TTC549 (cell line): ENCODE data around the gene LEPROT.
"Not testable (repeated sequence)": the region's sequence is repeated elsewhere in the genome, so short reads cannot be mapped to it uniquely, and the experiment has no call there.

Source experiments
- FAIRE-seq: peaks from 2 replicates; lab custom pipeline; 2012; peaks lifted over from hg19 to GRCh38; lab: Jason Lieb, UNC

LEPROT gene, protein sequence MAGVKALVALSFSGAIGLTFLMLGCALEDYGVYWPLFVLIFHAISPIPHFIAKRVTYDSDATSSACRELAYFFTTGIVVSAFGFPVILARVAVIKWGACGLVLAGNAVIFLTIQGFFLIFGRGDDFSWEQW

DNA sequence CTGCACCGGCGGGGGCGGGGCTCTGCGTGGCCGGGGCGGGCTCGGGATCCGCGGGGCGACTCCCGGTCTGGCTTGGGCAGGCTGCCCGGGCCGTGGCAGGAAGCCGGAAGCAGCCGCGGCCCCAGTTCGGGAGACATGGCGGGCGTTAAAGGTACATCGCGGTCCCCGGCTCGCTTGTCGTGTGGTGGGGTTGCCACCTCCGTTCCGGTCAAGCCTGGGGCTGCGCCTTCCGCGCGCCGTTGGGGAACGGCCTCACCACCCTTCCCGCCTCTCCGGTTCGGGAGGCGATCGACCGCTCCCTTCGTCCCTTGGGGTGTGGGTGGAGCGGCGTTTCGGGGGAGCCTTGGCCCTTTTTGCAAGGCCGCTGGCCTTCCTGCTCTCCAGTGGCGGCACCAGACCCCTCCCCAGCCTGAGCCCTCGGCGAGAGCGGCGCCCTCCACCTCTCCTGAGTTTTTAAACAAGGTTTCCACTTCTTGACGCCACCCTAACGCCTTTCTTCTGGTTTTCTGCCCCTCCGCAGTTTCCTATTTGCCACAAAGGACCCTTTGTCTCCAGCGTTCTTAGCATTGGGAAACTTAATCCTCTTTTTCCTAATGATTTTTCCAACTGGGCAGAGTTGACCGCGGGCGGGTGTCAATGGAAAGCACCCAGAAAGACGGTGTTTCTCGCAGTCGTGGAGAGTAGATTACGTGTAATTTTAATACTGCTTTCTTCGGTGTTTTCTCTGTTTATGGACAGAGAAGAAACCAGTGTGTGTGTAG is at the start of gene LEPROT, which contains the start of gene LEPR:
LEPROT (plus strand) TSS at position 79 of the 761 bp plus-strand sequence; CDS start at position 136, 57 bp downstream.
LEPR (plus strand) TSS at position 79 of the 761 bp plus-strand sequence. CDS start 144,898 bp downstream, outside the sequence.
- no peak for FAIRE-seq

DNA sequence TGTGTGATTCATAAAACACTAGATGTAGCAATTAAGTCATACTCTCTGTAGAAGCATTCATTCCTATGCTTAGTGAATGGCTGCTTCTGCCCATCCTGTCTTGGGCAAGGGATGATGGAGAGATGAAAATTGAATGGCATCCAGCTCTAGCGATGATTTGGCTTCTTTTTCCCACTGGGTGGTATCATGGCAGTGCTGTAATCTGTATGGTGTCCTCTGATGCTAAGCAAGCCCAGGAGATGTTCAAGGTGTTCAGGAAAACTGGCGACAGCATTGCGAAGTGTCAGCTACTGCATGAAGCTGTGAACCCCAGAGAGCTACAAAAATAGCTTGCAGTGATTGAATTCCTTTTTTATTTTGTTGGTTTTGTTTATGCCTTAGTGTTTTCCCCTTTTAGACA is 48.9 kb upstream of the LEPROT start:
- no peak for FAIRE-seq

DNA sequence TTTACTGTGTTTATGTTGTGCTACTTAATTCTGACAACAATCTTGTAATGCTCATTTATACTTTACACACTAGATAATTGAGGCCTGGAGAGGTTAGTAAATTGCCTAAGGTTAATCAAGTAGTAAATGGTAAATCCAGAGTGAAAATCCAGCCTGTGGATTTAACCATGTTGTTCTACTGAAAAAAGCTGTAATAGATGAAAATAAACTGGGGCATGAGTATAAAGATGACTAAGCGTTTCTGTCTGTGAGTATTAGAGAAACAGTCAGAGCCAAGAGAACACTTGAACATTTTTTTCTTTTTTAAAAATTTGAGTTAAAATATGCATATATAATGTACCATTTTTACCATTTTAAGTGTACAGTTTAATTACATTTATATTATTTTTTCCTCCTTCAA is 47.9 kb upstream of the LEPROT start:
- FAIRE-seq, result no peak

DNA sequence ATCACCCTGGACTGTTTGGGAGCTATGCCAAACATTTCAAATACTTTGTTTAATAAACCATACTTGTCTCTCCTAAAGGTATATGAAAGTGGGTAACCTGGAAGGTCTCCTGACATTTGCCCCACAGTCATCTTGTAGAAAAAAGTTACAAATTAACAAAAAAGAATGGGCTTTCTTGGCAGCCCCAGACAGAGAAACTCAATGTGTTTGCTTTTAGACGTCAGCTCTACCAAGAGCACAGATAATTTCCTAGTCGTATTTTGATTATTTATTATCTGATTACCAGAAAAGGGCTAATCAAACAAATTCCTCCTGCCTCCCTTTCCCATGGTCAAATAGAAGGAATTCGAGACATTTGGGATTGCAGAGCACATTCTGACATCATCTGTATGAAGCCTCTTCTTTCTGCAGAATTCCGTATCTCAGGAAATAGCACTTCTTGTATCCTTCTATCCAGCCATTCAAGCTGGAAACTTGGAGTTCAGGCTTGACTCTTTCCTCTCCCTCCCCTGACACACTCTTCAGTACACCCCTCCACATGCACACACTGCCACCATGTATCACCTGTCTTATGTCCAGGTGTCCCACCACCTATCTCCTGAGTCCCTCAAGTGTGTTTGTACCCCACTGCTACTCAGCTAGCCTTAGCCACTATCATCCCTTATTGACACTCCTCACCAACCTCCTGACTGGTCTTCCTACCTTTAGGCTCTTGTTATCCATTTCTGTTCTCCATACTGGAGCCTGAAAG is 42.8 kb upstream of the LEPROT start:
- no peak for FAIRE-seq

DNA sequence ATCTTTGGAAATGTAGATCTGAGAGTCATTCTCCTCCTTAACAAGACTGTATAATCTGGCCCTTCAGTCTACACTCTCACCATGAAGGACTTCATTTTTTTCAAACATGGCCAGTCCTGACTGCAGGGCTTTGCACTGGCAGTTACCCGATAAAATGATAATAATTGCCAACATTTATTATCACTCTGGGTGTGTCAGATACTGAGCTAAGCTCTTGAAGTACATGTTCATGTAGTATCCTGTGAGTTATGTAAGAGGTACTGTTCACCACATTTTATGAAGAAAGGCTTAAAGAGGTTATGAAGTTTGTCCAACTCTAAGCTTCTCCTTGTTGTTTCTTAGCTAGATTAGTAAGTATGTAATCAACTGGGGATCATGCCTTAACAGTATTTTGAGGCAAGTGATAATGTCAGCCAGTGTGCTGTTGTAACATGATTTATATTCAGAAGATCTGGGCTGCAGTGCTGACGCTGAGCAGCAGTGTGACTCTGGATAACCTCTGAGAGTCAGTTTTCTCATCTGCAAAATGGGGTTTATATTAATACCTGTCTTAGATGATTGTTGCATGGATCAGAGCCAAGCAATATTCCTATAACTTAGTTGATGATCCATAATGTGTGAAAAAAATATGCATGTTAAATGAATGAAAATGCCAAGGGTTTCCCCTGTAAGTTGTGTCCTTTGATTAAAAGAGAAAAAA is 42.1 kb upstream of the LEPROT start:
- FAIRE-seq, result no peak

DNA sequence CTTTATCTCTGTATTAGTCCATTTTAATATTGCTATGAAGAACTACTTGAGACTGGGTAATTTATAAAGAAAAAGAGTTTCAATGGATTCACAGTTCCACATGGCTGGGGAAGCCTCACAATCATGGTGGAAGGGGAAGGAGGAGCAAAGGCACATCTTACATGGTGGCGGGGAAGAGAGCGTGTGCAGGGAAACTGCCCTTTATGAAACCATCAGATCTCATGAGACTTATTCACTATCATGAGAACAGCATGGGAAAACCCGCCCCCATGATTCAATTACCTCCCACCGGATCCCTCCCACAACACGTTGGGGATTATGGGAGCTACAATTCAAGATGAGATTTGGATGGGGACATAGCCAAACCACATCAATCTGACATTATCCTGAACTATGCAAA is 36.0 kb upstream of the LEPROT start:
- FAIRE-seq, result not testable (repeated sequence)

DNA sequence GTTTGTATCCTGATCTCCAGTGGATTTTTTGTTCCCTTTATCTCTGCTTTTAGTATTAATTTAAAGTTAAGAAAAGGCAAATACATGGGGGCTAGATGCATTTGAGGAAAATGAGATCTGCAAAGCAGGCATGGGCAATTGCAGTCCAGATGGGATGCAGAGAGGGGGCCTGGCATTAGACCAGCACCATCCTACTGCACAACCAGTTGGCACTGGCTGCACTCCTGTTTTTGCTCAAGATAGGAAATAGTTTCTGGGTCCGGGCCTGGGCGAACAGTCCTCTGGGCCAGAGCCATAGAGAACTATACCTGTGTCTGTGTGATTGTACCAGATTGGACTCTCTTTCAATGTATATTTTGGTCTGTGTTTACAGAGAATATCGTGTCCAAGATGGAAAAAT is 34.0 kb upstream of the LEPROT start:
- FAIRE-seq, result no peak

DNA sequence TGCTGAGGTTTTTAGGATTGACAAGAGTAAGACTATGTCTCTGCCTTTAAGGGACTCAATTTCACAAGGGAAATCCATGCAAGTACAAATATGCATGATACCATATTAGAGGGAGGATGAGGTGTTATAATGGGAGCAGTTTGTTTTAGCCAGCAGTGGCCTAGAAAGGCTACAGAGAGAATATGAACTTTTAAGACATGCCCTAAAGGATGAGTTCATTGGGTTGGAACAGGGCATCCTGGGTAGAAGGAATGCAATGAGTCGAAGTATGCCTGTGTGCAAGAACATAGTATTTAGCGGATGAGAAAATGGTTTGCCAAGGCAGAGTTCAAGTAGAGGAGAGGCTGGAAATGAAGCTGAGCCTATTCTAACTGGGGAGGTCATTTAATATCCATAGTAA is 32.6 kb upstream of the LEPROT start:
- no peak for FAIRE-seq

DNA sequence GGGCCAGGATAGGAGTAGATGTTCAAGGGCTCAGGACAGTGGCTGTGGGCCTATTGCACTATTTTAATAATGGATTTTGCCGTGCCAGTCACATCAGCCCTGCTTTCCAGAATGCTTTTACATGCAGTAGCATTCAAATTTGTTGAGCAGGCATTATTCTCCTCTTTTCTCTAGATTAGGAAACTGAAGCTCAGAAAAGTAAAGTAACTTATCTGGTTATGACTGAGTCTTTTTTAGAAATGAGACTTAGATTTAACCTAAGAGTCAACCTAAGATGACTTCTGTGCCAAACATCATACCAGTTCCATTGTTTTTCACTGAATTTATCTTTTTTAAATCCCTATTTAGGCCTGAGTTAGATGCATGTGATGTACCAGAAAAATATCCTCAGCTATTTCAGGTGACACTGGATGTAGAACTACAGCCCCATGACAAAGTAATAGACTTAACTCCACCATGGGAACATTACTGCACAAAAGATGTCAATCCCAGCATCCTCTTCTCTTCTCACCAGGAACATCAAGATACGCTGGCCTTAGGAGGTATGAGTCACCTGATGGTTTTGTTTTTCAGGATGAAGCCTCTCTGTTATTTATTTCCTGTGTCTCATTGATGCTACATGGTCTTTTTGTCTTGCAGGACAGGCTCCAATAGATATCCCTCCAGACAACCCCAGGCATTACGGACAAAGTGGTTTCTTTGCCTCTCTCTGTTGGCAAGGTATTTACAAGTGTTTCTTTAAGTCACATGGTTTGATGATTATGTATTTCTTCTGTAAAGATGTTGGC is 31.4 kb upstream of the LEPROT start:
- no peak for FAIRE-seq

DNA sequence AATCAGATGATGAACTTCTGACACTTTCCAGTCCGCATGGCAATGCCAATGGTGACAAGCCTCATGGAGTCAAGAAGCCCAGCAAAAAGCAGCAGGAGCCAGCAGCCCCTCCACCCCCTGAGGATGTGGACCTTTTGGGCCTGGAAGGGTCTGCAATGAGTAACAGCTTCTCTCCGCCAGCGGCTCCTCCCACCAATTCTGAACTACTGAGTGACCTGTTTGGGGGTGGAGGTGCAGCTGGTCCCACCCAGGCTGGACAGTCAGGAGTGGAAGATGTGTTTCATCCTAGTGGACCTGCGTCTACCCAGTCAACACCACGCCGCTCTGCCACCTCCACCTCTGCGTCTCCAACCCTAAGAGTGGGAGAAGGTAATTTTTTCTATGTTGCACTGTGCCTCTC is 28.0 kb upstream of the LEPROT start:
- FAIRE-seq, result no peak

DNA sequence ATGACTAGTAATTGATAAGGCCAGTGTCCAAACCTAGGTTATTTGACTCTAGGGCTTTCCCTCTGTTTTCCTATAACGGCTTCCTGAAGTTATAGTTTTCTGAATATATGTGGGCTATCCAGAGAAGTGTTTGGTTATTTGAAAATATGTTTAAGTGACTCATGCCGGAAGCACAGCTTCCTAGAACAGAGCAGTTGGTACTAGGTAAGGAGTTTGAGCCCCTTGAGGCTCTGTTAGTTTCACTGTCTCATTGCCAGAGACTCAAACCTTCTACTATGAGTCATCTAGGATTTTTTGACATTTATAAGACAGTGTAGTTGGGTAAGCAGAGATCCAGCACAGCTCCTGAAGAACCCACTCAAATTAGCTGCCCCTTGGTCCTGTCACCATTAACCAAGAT is 27.1 kb upstream of the LEPROT start:
- FAIRE-seq, result no peak

DNA sequence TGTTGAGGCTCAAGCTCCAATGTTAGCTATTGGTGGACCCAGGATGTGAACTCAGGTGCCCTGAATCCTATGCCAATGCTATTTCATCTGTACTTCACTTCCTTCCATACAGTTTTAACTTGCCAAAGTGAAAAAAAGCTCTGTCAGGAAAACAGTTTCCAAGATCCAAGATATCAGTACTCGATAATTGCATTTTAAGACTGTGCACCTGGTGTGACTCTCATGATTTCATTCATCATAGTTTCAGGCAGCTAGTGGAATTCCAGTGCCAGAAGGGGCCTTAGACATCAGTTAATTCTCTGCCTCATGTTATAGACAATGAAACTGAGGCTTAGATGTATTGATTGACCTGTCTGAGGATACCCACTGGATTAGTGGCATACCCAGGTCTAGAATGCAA is 26.5 kb upstream of the LEPROT start:
- no peak for FAIRE-seq

DNA sequence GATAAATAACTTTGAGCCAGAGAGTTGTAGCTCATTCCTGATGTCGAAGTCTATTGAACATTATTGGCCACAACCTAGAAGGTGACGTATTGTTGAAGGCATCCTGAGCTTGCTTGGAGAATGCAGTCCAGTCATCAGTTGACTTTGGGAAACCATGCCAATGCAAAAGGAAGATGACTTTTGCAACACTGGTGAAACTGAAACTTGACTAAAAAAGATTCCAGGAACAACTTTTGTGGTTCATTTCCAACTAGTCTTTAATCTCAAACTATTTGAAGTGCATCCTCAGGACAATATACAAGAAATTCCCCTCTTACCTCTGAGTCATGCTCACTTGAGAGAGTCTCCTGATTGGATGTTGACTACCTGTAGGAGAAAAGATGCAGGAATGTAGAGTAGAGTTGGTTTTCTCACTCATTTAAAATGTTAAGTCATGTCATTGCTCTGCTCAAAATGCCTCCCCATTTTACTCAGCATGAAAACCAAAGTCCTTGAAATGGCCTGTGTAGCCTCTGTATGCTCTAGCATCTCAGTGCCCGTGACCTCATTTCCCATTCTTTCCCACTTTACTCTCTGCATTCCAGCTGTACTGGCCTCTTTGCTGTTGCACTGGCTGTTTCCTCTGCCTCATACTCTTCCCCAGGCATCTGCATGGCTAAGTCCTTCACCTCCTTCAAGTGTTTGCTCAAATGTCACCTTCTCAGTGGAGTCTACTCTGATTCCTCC is 24.4 kb upstream of the LEPROT start:
- FAIRE-seq, result no peak

DNA sequence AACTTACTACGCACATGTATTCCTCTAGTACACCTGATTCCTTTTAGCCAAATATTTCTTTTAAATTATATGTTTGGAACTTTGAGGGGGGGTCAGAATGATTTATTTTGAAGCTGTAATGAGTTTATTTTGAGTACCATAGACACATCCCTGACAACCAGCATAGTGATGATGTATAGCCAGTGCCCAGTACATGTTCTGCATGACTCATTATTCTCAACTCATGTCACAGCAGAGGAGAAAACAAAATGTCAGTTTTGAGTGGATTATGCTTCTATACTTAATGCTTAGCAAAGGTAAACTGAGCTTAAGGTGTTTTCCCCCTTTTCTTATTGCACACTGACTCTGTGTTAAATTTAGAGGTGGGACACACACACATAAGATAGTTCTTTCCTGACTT is 22.4 kb upstream of the LEPROT start:
- no peak for FAIRE-seq

DNA sequence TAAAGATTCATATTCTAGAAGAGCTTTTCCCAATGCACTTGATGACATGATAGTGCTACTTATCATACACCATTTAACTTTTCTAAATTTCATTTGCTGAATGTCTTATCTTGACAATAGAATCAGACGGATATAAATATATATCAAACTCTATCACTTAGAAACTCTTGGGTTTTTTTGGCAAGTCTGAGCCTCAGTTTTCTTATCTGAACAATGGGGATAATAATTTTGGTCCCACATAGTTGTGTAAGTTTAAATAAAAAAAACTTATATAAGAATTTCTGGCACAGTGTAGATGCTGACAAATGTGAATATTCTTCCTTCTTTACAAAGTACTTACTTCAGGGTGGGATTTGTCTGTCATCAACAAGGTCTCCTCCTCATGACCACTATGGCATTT is 21.5 kb upstream of the LEPROT start:
- no peak for FAIRE-seq

DNA sequence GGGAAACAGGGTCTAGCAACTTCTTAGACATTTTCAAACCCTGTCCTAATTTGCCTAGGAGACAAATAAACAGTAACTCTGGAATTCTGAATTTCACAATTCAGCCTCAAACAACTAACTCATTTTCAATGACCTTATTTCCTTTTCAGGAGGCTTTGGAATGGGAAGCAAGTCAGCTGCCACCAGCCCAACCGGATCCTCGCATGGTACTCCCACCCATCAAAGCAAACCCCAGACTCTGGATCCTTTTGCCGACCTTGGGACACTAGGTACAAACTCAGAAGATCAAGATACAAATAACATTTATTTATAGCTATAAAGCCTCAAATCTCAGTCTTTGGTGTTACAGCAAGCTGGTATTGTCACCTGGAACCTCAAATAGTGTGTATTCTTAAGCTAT is 18.9 kb upstream of the LEPROT start:
- no peak for FAIRE-seq

DNA sequence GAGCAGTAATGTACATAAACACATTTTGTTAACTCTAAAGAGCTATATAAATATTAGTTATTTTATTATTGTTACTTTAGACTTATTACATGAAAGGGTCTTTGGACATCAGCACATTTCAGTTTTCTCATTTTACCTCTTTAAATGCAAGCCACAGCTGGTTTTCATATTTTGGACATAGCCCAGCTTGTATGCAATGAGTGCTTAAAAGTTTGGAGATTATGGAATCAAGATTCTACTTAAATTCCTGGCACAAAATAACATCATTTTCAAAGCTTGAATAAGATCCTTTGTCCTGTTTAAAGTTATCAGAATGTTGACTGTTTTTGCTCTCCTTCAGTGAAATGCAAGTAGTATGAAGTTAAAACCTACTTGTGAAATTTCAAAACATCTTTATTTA is 15.5 kb upstream of the LEPROT start:
- FAIRE-seq, result no peak

DNA sequence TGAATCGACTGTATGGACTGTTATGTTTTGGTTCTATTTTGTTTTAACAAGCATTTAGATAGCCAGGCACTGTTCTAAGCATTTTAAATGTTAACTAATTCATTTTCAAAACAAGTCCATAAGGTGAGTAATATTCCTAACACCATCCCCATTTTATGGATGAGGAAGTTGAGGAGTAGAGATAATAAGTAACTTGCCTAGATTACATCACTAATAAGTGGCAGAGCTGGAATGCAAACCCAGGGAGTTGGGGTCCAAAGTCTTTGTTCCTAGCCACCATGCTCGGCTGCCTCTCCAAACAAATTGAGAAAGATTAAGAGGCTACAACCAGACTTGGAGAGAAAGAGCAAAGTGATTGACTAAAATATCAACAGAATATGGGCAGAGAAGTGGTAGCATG is 12.6 kb upstream of the LEPROT start:
- no peak for FAIRE-seq

DNA sequence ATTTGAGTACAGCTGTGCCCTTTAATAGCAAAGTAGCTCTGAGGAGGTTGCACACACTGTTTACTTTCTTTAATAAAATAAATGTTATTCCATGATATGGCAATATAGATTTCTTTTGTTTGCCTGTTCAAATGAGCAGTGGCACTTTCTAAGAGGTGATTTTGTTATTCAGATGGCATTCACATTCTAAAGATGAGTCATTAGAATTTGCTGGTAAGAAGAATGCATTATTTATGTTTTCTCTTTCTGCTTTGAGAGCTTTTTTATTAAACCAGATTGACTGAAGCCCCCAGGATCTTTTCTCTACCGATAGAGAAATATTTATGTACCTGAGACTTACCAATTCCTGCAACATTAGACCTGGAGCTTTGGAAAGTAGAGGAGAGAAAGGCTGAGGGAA is 11.2 kb upstream of the LEPROT start:
- no peak for FAIRE-seq

DNA sequence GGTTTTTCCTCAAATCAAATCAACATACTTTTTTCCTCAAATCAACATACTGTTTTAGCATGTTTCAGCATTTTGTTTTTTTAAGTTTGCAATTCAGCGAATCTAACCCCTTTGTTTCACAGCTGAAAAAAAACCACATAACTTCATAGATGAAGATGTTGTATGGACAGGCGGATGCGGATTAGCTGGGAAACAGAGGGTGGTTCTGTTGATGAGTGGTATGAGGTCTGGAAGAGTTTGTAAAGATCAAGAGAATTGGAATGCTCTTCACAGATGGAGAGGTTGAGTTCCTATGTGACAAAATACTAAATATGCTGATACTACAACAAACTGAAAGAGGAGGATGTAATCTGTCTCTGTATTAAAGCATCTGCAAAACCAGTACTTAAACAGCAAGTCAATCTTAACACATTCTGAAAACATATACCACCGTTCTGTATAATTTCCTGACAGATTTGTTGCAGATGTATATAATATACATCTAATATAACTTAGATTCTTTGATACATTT is 10.6 kb upstream of the LEPROT start:
- FAIRE-seq, result no peak
